A549 (cell line): ENCODE data around the gene S100A9.

Experiments used
- BHLHE40 ChIP-seq: IDR thresholded peaks from 2 replicates; pipeline ENCODE4 v1.6.1; 2012; ENCODE audit warnings: low read depth, low read length, inconsistent platforms
- CBX8 ChIP-seq: fragments of 200-600 bp; sonication (generic); IDR thresholded peaks from 2 replicates; pipeline ENCODE4 v1.6.1; 2016
- JUN ChIP-seq, 2 experiments: fragments of >200 bp; sonication (Bioruptor Twin); formaldehyde crosslinking; IDR thresholded peaks; 2 replicates in 1 of 2; 3 replicates in 1 of 2; pipeline ENCODE4 v1.6.1; 2016 to 2017
- POLR2A ChIP-seq: IDR thresholded peaks from 2 replicates; pipeline ENCODE4 v1.6.1; 2012; ENCODE audit warnings: mild to moderate bottlenecking, low read length
- REST ChIP-seq: fragments of 200-600 bp; sonication (generic); IDR thresholded peaks from 2 replicates; pipeline ENCODE4 v1.6.1; 2016; ENCODE audit warnings: antibody characterized with exemption, mild to moderate bottlenecking, moderate library complexity
- TF ChIP-seq, protein P1 (sequence below): fragments of >200 bp; sonication (Bioruptor Twin); formaldehyde crosslinking; IDR thresholded peaks from 3 replicates; pipeline ENCODE4 v1.5.1; 2016

- TF ChIP-seq, protein P1, sequence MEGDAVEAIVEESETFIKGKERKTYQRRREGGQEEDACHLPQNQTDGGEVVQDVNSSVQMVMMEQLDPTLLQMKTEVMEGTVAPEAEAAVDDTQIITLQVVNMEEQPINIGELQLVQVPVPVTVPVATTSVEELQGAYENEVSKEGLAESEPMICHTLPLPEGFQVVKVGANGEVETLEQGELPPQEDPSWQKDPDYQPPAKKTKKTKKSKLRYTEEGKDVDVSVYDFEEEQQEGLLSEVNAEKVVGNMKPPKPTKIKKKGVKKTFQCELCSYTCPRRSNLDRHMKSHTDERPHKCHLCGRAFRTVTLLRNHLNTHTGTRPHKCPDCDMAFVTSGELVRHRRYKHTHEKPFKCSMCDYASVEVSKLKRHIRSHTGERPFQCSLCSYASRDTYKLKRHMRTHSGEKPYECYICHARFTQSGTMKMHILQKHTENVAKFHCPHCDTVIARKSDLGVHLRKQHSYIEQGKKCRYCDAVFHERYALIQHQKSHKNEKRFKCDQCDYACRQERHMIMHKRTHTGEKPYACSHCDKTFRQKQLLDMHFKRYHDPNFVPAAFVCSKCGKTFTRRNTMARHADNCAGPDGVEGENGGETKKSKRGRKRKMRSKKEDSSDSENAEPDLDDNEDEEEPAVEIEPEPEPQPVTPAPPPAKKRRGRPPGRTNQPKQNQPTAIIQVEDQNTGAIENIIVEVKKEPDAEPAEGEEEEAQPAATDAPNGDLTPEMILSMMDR = no peak
- TF ChIP-seq JUN (IDR thresholded peaks at IDR 0.05) (no peak), BHLHE40 (no peak), POLR2A (no peak), CBX8 (no peak), REST (no peak)
Observed at GRCh38 chr1:153346077-153346723, 11.5 kb upstream of the S100A9 start.
